Esophagus muscularis mucosa (tissue), 3 donors: ENCODE measurements around the gene CREBL2.

Experiments used
- CTCF ChIP-seq, 3 experiments: fragments of 200-600 bp in 2 of 3; fragments of 450-650 bp in 1 of 3; sonication (generic) in 2 of 3; IDR thresholded peaks; one replicate each; pipeline ENCODE4 v1.5.1; 2017 to 2019; ENCODE audit warnings: antibody characterized with exemption in 3 of 3, mild to moderate bottlenecking in 2 of 3, moderate library complexity in 1 of 3
- POLR2A ChIP-seq: fragments of 450-650 bp; IDR thresholded peaks from one replicate; pipeline ENCODE4 v1.6.1; 2017; ENCODE audit warnings: antibody characterized with exemption, moderate library complexity, mild to moderate bottlenecking, low read depth

- TF ChIP-seq CTCF (IDR thresholded peaks at IDR 0.05) (no peak), POLR2A (no peak)
Measured at GRCh38 chr12:12635651-12636050, 24.0 kb downstream of the CREBL2 start.
